Naive B cell (primary cell): ENCODE data around the gene HTRA3. TPM values are rescaled to one million over a fixed set of nuclear protein-coding genes. Genes with fewer than 3 reads are reported as not detected.

ENCODE experiments used
- ATAC-seq, 2 donors: fragments of 150-1000 bp; cut with Tn5 transposase; 2 replicates each; pipeline ENCODE4 v1.10.0; 2021; ENCODE audit warnings: low read depth in 2 of 2, mild to moderate bottlenecking in 2 of 2, moderate library complexity in 2 of 2
- DNase-seq: peaks from one replicate; pipeline ENCODE4 v3.0.0; 2022
- H3K27ac Mint-ChIP-seq, 6 donors: one replicate each; pipeline ENCODE4 v1.8.0; 2020 to 2022; ENCODE audit warnings: mild to moderate bottlenecking in 6 of 6, mixed read lengths in 6 of 6, moderate library complexity in 5 of 6, inconsistent platforms in 2 of 6
- H3K27me3 Mint-ChIP-seq, 3 donors: one replicate each; pipeline ENCODE4 v1.8.0; 2021 to 2022; ENCODE audit warnings: mixed read lengths in 3 of 3, mild to moderate bottlenecking in 1 of 3
- H3K36me3 Mint-ChIP-seq, 2 donors: one replicate each; pipeline ENCODE4 v1.8.0; 2020 to 2022; ENCODE audit warnings: mixed read lengths in 2 of 2, inconsistent platforms in 1 of 2, mild to moderate bottlenecking in 1 of 2
- H3K4me1 Mint-ChIP-seq, 3 donors: one replicate each; pipeline ENCODE4 v1.8.0; 2020 to 2022; ENCODE audit warnings: mixed read lengths in 3 of 3, inconsistent platforms in 1 of 3, mild to moderate bottlenecking in 1 of 3, moderate library complexity in 1 of 3
- H3K4me3 Mint-ChIP-seq, 8 donors: one replicate each; pipeline ENCODE4 v1.8.0; 2020 to 2022; ENCODE audit warnings: mild to moderate bottlenecking in 8 of 8, mixed read lengths in 8 of 8, moderate library complexity in 8 of 8, inconsistent platforms in 2 of 8
- H3K9me3 Mint-ChIP-seq, 7 donors: one replicate each; pipeline ENCODE4 v1.8.0; 2020 to 2022; ENCODE audit warnings: mixed read lengths in 7 of 7, mild to moderate bottlenecking in 5 of 7, inconsistent platforms in 2 of 7, moderate library complexity in 1 of 7
- polyA plus RNA-seq, 6 donors: library from polyadenylated mRNA; unstranded; fragments of 300-500 nt; fragmentation: Illumina TruSeq; gene quantifications; one replicate each; pipeline ENCODE4 v1.2.3, GENCODE V29; 2021; ENCODE audit warnings: low read depth in 6 of 6

Gene HTRA3
- polyA plus RNA-seq, 6 donors from 2014 or later: not detected

- no peaks in the 10 kb centered on the region for H3K27me3 Mint-ChIP-seq
- no peak overlapping the region for H3K4me3 Mint-ChIP-seq
- H3K9me3 Mint-ChIP-seq: peaks cover 0 to 6% (median 0%) of the 10 kb centered on the region in 7 donors
- H3K4me1 Mint-ChIP-seq: no peaks in the 10 kb centered on the region
- DNase-seq (no peak), ATAC-seq (no peak)
- H3K36me3 Mint-ChIP-seq: no peaks in the 10 kb centered on the region
- no peak overlapping the region for H3K27ac Mint-ChIP-seq
Measured at GRCh38 chr4:8324640-8325239, 55.2 kb downstream of the HTRA3 start.

- Mint-ChIP-seq H3K9me3 (peaks cover 0 to 4% (median 0%) of the 10 kb centered on the region in 7 donors), H3K27me3 (no peaks in the 10 kb centered on the region), H3K27ac (no peak overlapping the region), H3K4me1 (no peaks in the 10 kb centered on the region), H3K4me3 (no peak overlapping the region), H3K36me3 (no peaks in the 10 kb centered on the region)
- DNase-seq: no peak
- no peak for ATAC-seq
Measured at GRCh38 chr4:8325291-8325973, 55.9 kb downstream of the HTRA3 start.

- no peak overlapping the region for H3K4me3 Mint-ChIP-seq
- peaks cover 0 to 2% (median 0%) of the 10 kb centered on the region in 7 donors for H3K9me3 Mint-ChIP-seq
- H3K27ac Mint-ChIP-seq: peak overlapping the region in 1 of 6 donors; percentile 16
- H3K36me3 Mint-ChIP-seq: no peaks in the 10 kb centered on the region
- H3K4me1 Mint-ChIP-seq: no peaks in the 10 kb centered on the region
- DNase-seq (no peak), ATAC-seq (no peak)
- H3K27me3 Mint-ChIP-seq: no peaks in the 10 kb centered on the region
Measured at GRCh38 chr4:8326206-8326605, 56.7 kb downstream of the HTRA3 start.

- no peak for DNase-seq
- peaks cover 0 to 5% (median 0%) of the 10 kb centered on the region in 3 donors for H3K27me3 Mint-ChIP-seq
Measured at GRCh38 chr4:8328456-8328855, 58.9 kb downstream of the HTRA3 start.

GRCh38 chr4:8328866-8329559, 59.5 kb downstream of the HTRA3 start:
- Mint-ChIP-seq H3K36me3 (peaks cover 7 to 9% of the 10 kb centered on the region in 2 donors), H3K27ac (peak overlapping the region in 1 of 6 donors; percentile 37), H3K4me3 (no peak overlapping the region), H3K27me3 (peaks cover 0 to 5% (median 0%) of the 10 kb centered on the region in 3 donors), H3K4me1 (no peaks in the 10 kb centered on the region), H3K9me3 (peaks cover 7 to 15% (median 8%) of the 10 kb centered on the region in 7 donors)
- no peak for DNase-seq
- no peak for ATAC-seq

More at GRCh38 chr4:8328456-8328855, 58.9 kb downstream of the HTRA3 start:
- Mint-ChIP-seq H3K4me3 (no peak overlapping the region), H3K36me3 (peaks cover 7 to 9% of the 10 kb centered on the region in 2 donors), H3K27ac (no peak overlapping the region), H3K9me3 (peaks cover 6 to 11% (median 8%) of the 10 kb centered on the region in 7 donors), H3K4me1 (no peaks in the 10 kb centered on the region)
- no peak for ATAC-seq

GRCh38 chr4:8329560-8329858, 60.0 kb downstream of the HTRA3 start:
- H3K4me1 Mint-ChIP-seq: no peaks in the 10 kb centered on the region
- no peak for DNase-seq
- peaks cover 6 to 17% (median 7%) of the 10 kb centered on the region in 7 donors for H3K9me3 Mint-ChIP-seq
- H3K36me3 Mint-ChIP-seq: peaks cover 7 to 9% of the 10 kb centered on the region in 2 donors
- peaks cover 0 to 5% (median 0%) of the 10 kb centered on the region in 3 donors for H3K27me3 Mint-ChIP-seq
- no peak for ATAC-seq
- no peak overlapping the region for H3K4me3 Mint-ChIP-seq
- no peak overlapping the region for H3K27ac Mint-ChIP-seq

- Mint-ChIP-seq H3K27me3 (peaks cover 0 to 5% (median 0%) of the 10 kb centered on the region in 3 donors), H3K27ac (no peak overlapping the region), H3K36me3 (peaks cover 9 to 10% of the 10 kb centered on the region in 2 donors), H3K9me3 (peaks cover 8 to 18% (median 10%) of the 10 kb centered on the region in 7 donors), H3K4me1 (no peaks in the 10 kb centered on the region), H3K4me3 (no peak overlapping the region)
- DNase-seq (no peak), ATAC-seq (no peak)
Measured at GRCh38 chr4:8329859-8330761, 60.6 kb downstream of the HTRA3 start.

GRCh38 chr4:8330821-8331574, 61.4 kb downstream of the HTRA3 start:
- DNase-seq (no peak), ATAC-seq (no peak)
- Mint-ChIP-seq H3K27ac (no peak overlapping the region), H3K27me3 (peaks cover 0 to 5% (median 0%) of the 10 kb centered on the region in 3 donors), H3K4me3 (no peak overlapping the region), H3K36me3 (peaks cover 9 to 18% of the 10 kb centered on the region in 2 donors), H3K4me1 (no peaks in the 10 kb centered on the region), H3K9me3 (peaks cover 14 to 27% (median 17%) of the 10 kb centered on the region in 7 donors)

- DNase-seq: no peak
- H3K4me1 Mint-ChIP-seq: no peaks in the 10 kb centered on the region
- no peak for ATAC-seq
- peaks cover 17 to 33% (median 22%) of the 10 kb centered on the region in 7 donors for H3K9me3 Mint-ChIP-seq
- H3K36me3 Mint-ChIP-seq: peaks cover 9 to 24% of the 10 kb centered on the region in 2 donors
- H3K27me3 Mint-ChIP-seq: peaks cover 0 to 5% (median 0%) of the 10 kb centered on the region in 3 donors
- no peak overlapping the region for H3K4me3 Mint-ChIP-seq
- H3K27ac Mint-ChIP-seq: no peak overlapping the region
Measured at GRCh38 chr4:8331575-8331955, 62.0 kb downstream of the HTRA3 start.

GRCh38 chr4:8332038-8332857, 62.7 kb downstream of the HTRA3 start:
- ATAC-seq (no peak), DNase-seq (no peak)
- Mint-ChIP-seq H3K27me3 (peaks cover 0 to 5% (median 0%) of the 10 kb centered on the region in 3 donors), H3K9me3 (peaks cover 21 to 37% (median 26%) of the 10 kb centered on the region in 7 donors), H3K4me3 (no peak overlapping the region), H3K27ac (peak overlapping the region in 2 of 6 donors; percentile 26 to 30), H3K4me1 (no peaks in the 10 kb centered on the region), H3K36me3 (peaks cover 9 to 27% of the 10 kb centered on the region in 2 donors)

- Mint-ChIP-seq H3K36me3 (peaks cover 9 to 27% of the 10 kb centered on the region in 2 donors), H3K4me3 (no peak overlapping the region), H3K27ac (no peak overlapping the region), H3K27me3 (peaks cover 0 to 5% (median 0%) of the 10 kb centered on the region in 3 donors), H3K9me3 (peaks cover 21 to 37% (median 26%) of the 10 kb centered on the region in 7 donors), H3K4me1 (no peaks in the 10 kb centered on the region)
- ATAC-seq (no peak), DNase-seq (no peak)
Measured at GRCh38 chr4:8332891-8333331, 63.4 kb downstream of the HTRA3 start.
